Measurements from ENCODE around the gene MIAT.

MIAT gene

DNA sequence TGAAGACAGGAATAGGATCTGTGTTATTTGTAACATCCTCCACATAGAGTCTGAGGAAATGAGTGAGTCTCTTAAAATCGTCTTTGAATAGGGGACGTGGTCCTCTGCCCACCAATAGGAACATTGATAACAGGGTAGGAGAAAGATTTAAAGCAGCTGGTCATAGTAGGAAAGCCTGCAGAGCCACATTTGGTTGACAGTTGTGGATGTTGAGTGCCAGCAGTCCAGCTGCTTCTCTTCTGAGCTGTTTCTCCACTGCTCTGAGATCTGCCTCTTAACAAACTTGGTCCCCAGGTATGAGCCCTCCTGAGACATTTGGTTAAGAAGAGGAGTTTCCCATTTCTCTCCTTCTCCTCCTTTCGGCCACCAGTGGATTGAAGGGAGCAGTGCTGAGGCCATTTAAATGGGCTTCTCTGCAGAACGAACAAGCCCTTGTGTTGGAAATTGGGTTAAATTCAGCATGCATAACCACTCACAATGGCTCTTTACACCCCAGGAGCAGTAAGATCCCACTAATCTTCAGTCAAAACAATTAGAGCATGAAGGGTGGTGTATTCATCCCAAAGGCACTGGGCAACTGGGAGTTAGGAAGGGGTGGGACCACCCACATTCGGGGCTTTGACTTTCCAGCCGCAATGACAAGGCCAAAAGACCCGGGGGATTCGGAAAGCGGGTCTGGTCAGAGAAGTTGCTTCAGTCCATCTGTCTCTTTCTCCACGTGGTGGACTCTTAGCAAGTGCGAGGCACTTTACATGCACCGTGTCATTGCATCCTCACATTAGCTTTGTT, 32.3 kb downstream of the MIAT start:
- Histone ChIP-seq H3K4me3 (no peak overlapping the region), H3K9ac (ENCODE audit: insufficient read length) (no peak overlapping the region), H3K27ac (no peak overlapping the region), H3K9me3 (ENCODE audit: low read depth, low read length) (no peaks in the 10 kb centered on the region; the same call in 1 of the 2 replicates), H3K36me3 (ENCODE audit: insufficient read depth, low read length) (no peaks in the 10 kb centered on the region)
- no peak for DNase-seq (ENCODE audit: low read depth, low spot score)
- TF ChIP-seq FOXP2 (optimal IDR thresholded peaks at IDR 0.05; ENCODE audit: control extremely low read depth, extremely low read length, insufficient read depth) (no peak), EZH2 (IDR thresholded peaks at IDR 0.05) (no peak), POLR2AphosphoS5 (IDR thresholded peaks at IDR 0.05; ENCODE audit: borderline replicate concordance, low read depth, low read length) (no peak)

DNA sequence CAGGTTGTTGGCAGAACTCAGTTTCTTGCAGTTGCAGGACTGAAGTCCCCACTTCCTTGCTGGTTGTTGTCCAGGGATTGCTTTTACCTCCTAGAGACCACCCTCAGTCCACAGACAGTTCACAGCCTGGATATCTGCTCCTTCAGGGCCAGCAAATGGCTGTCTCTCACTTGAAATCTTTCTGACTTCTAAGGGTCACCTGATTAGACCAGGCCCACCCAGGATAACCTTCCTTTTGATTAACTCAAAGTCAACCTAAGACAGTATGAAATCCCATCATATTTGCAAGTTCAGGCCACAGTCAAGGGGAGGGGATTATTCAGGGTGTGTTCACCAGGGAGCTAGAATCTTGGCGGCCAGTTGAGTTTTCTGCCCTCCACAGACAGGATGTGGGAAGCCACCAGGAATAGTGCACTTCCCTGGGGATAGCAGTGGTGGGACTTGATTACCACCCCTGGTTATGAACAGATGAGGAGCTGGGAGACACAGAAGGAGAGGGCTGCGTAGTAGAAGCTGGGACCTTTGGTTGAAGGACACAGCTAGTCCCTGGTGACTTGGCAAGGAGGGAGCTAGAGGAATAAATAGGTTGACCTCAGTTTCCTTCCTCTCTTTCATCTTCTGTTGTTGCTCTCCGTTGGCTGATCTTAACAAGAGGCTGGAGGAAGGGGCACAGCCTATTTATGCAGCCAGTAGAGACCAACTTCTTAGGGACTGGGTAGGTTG, 33.4 kb downstream of the MIAT start:
- Histone ChIP-seq H3K9me3 (ENCODE audit: low read depth, low read length) (no peaks in the 10 kb centered on the region; the same call in 1 of the 2 replicates), H3K4me3 (no peak overlapping the region), H3K36me3 (ENCODE audit: insufficient read depth, low read length) (no peaks in the 10 kb centered on the region), H3K9ac (ENCODE audit: insufficient read length) (no peak overlapping the region), H3K27ac (no peak overlapping the region)
- TF ChIP-seq EZH2 (IDR thresholded peaks at IDR 0.05) (no peak), FOXP2 (optimal IDR thresholded peaks at IDR 0.05; ENCODE audit: control extremely low read depth, extremely low read length, insufficient read depth) (no peak), POLR2AphosphoS5 (IDR thresholded peaks at IDR 0.05; ENCODE audit: borderline replicate concordance, low read depth, low read length) (no peak)
- DNase-seq (ENCODE audit: low read depth, low spot score) = no peak

GRCh38 chr22:26691377-26691716, 34.0 kb downstream of the MIAT start:
- no peak for TF ChIP-seq FOXP2 (optimal IDR thresholded peaks at IDR 0.05; ENCODE audit: control extremely low read depth, extremely low read length, insufficient read depth)
- TF ChIP-seq EZH2 (IDR thresholded peaks at IDR 0.05) = no peak
- TF ChIP-seq POLR2AphosphoS5 (IDR thresholded peaks at IDR 0.05; ENCODE audit: borderline replicate concordance, low read depth, low read length) = no peak
- no peak overlapping the region for H3K4me3 ChIP-seq
- no peak overlapping the region for H3K27ac ChIP-seq
- no peaks in the 10 kb centered on the region; the same call in 1 of the 2 replicates for H3K9me3 ChIP-seq (ENCODE audit: low read depth, low read length)
- no peak overlapping the region for H3K9ac ChIP-seq (ENCODE audit: insufficient read length)
- H3K36me3 ChIP-seq (ENCODE audit: insufficient read depth, low read length) = no peaks in the 10 kb centered on the region
- DNase-seq (ENCODE audit: low read depth, low spot score) = no peak

- no peak overlapping the region for H3K4me3 ChIP-seq
- no peaks in the 10 kb centered on the region; the same call in 1 of the 2 replicates for H3K9me3 ChIP-seq (ENCODE audit: low read depth, low read length)
- H3K9ac ChIP-seq (ENCODE audit: insufficient read length) = no peak overlapping the region
- H3K36me3 ChIP-seq (ENCODE audit: insufficient read depth, low read length) = no peaks in the 10 kb centered on the region
- no peak for DNase-seq (ENCODE audit: low read depth, low spot score)
- no peak overlapping the region for H3K27ac ChIP-seq
- no peak for TF ChIP-seq POLR2AphosphoS5 (IDR thresholded peaks at IDR 0.05; ENCODE audit: borderline replicate concordance, low read depth, low read length)
- no peak for TF ChIP-seq EZH2 (IDR thresholded peaks at IDR 0.05)
- no peak for TF ChIP-seq FOXP2 (optimal IDR thresholded peaks at IDR 0.05; ENCODE audit: control extremely low read depth, extremely low read length, insufficient read depth)
These were observed 34.8 kb downstream of the MIAT start for GRCh38 chr22:26692215-26692614.

- no peak for TF ChIP-seq FOXP2 (optimal IDR thresholded peaks at IDR 0.05; ENCODE audit: control extremely low read depth, extremely low read length, insufficient read depth)
- no peak for TF ChIP-seq POLR2AphosphoS5 (IDR thresholded peaks at IDR 0.05; ENCODE audit: borderline replicate concordance, low read depth, low read length)
- TF ChIP-seq EZH2 (IDR thresholded peaks at IDR 0.05) = no peak
- peaks cover 4% of the 10 kb centered on the region; the same call in 1 of the 2 replicates for H3K9me3 ChIP-seq (ENCODE audit: low read depth, low read length)
- no peaks in the 10 kb centered on the region; the same call in 1 of the 2 replicates for H3K36me3 ChIP-seq (ENCODE audit: insufficient read depth, low read length)
- no peak overlapping the region for H3K4me3 ChIP-seq
- no peak for DNase-seq (ENCODE audit: low read depth, low spot score)
- H3K9ac ChIP-seq (ENCODE audit: insufficient read length) = no peak overlapping the region
- no peak overlapping the region for H3K27ac ChIP-seq
These were observed 39.8 kb downstream of the MIAT start for GRCh38 chr22:26697151-26697550.

GRCh38 chr22:26700462-26700861, 43.1 kb downstream of the MIAT start:
- Histone ChIP-seq H3K4me3 (no peak overlapping the region), H3K27ac (no peak overlapping the region), H3K9ac (ENCODE audit: insufficient read length) (no peak overlapping the region), H3K9me3 (ENCODE audit: low read depth, low read length) (peaks cover 4% of the 10 kb centered on the region; the same call in 1 of the 2 replicates), H3K36me3 (ENCODE audit: insufficient read depth, low read length) (no peaks in the 10 kb centered on the region; the same call in 1 of the 2 replicates)
- no peak for DNase-seq (ENCODE audit: low read depth, low spot score)
- no peak for TF ChIP-seq FOXP2 (optimal IDR thresholded peaks at IDR 0.05; ENCODE audit: control extremely low read depth, extremely low read length, insufficient read depth)
- TF ChIP-seq POLR2AphosphoS5 (IDR thresholded peaks at IDR 0.05; ENCODE audit: borderline replicate concordance, low read depth, low read length) = no peak
- no peak for TF ChIP-seq EZH2 (IDR thresholded peaks at IDR 0.05)

DNA sequence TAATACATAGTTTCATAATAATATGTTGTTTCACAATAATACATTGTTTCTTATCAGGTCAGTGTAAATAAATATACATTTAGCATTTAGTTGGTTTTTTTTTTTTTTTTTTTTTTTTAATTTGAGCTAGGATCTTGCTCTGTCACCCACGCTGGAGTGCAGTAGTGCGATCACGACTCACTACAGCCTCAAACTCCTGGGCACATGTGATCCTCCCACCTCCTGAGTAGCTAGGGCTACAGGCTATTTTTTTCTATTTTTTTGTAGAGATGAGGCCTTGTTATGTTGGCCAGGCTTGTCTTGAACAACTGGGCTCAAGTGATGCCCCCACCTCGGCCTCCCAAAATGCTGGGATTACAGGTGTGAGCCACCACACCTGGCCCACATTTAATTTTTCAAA, 43.5 kb downstream of the MIAT start:
- TF ChIP-seq FOXP2 (optimal IDR thresholded peaks at IDR 0.05; ENCODE audit: control extremely low read depth, extremely low read length, insufficient read depth) = no peak
- TF ChIP-seq EZH2 (IDR thresholded peaks at IDR 0.05) = no peak

GRCh38 chr22:26701323-26701722, 43.9 kb downstream of the MIAT start:
- TF ChIP-seq EZH2 (IDR thresholded peaks at IDR 0.05) = no peak
- no peak for TF ChIP-seq FOXP2 (optimal IDR thresholded peaks at IDR 0.05; ENCODE audit: control extremely low read depth, extremely low read length, insufficient read depth)
- no peak for TF ChIP-seq POLR2AphosphoS5 (IDR thresholded peaks at IDR 0.05; ENCODE audit: borderline replicate concordance, low read depth, low read length)
- no peak overlapping the region for H3K27ac ChIP-seq
- no peak overlapping the region for H3K4me3 ChIP-seq
- no peaks in the 10 kb centered on the region; the same call in 1 of the 2 replicates for H3K36me3 ChIP-seq (ENCODE audit: insufficient read depth, low read length)
- no peak overlapping the region for H3K9ac ChIP-seq (ENCODE audit: insufficient read length)
- no peak for DNase-seq (ENCODE audit: low read depth, low spot score)
- H3K9me3 ChIP-seq (ENCODE audit: low read depth, low read length) = peaks cover 4% of the 10 kb centered on the region; the same call in 1 of the 2 replicates

More for the DNA sequence above, 43.5 kb downstream of the MIAT start:
- Histone ChIP-seq H3K9me3 (ENCODE audit: low read depth, low read length) (peaks cover 4% of the 10 kb centered on the region; the same call in 1 of the 2 replicates), H3K4me3 (no peak overlapping the region), H3K36me3 (ENCODE audit: insufficient read depth, low read length) (no peaks in the 10 kb centered on the region; the same call in 1 of the 2 replicates), H3K9ac (ENCODE audit: insufficient read length) (no peak overlapping the region), H3K27ac (no peak overlapping the region)
- DNase-seq (ENCODE audit: low read depth, low spot score) = no peak
